Suprapubic skin (tissue), 4 donors: ENCODE results near the gene NRXN3. TPM values are rescaled to one million over a fixed set of nuclear protein-coding genes. Genes with fewer than 3 reads are reported as not detected.

Experiments
- DNase-seq, 2 donors: peaks; one replicate each; pipeline ENCODE4 v3.0.0-alpha.2; 2019; ENCODE audit warnings: low spot score in 2 of 2
- H3K27ac ChIP-seq: fragments of 200-600 bp; sonication (generic); one replicate; pipeline ENCODE4 v1.5.1; 2019
- H3K27me3 ChIP-seq: fragments of 200-600 bp; sonication (generic); one replicate; pipeline ENCODE4 v1.5.1; 2019
- H3K36me3 ChIP-seq: fragments of 200-600 bp; sonication (generic); one replicate; pipeline ENCODE4 v1.5.1; 2019
- H3K4me1 ChIP-seq: fragments of 200-600 bp; sonication (generic); one replicate; pipeline ENCODE4 v1.5.1; 2019
- H3K4me3 ChIP-seq: fragments of 200-600 bp; sonication (generic); one replicate; pipeline ENCODE4 v1.5.1; 2019; ENCODE audit warnings: mild to moderate bottlenecking
- H3K9me3 ChIP-seq: fragments of 200-600 bp; sonication (generic); one replicate; pipeline ENCODE4 v1.5.1; 2019
- EP300 ChIP-seq: sonication (generic); formaldehyde crosslinking; IDR thresholded peaks from one replicate; pipeline ENCODE4 v1.6.1; 2017; ENCODE audit warnings: antibody characterized with exemption
- POLR2A ChIP-seq, 2 donors: fragments of 450-650 bp; IDR thresholded peaks; one replicate each; pipeline ENCODE4 v1.6.1; 2017; ENCODE audit warnings: antibody characterized with exemption in 2 of 2, mild to moderate bottlenecking in 2 of 2, moderate library complexity in 2 of 2
- POLR2AphosphoS5 ChIP-seq, 3 donors: sonication (generic); formaldehyde crosslinking; IDR thresholded peaks; one replicate each; pipeline ENCODE4 v1.6.1; 2017; ENCODE audit warnings: antibody characterized with exemption in 3 of 3
- WGBS: methylation state at CpG from one replicate; pipeline ENCODE4 v1.1.5; 2018; 5-methylcytosine and 5-hydroxymethylcytosine counted together
- total RNA-seq, 4 donors: library from RNA; depleted of rRNA; stranded (reverse); fragments of >200 nt; gene quantifications; one replicate each; pipeline ENCODE4 v1.1.0, GENCODE V29; 2016
- TF ChIP-seq, protein P1 (sequence below), 2 donors: fragments of 200-600 bp in 1 of 2; fragments of 450-650 bp in 1 of 2; sonication (generic) in 1 of 2; IDR thresholded peaks; one replicate each; pipeline ENCODE4 v1.5.1; 2016 to 2019; ENCODE audit warnings: antibody characterized with exemption in 2 of 2, mild to moderate bottlenecking in 1 of 2, moderate library complexity in 1 of 2

NRXN3 gene
- total RNA-seq, 4 donors from 2014 or later, result 0.79 to 4.3 (median 3.3) TPM

DNA sequence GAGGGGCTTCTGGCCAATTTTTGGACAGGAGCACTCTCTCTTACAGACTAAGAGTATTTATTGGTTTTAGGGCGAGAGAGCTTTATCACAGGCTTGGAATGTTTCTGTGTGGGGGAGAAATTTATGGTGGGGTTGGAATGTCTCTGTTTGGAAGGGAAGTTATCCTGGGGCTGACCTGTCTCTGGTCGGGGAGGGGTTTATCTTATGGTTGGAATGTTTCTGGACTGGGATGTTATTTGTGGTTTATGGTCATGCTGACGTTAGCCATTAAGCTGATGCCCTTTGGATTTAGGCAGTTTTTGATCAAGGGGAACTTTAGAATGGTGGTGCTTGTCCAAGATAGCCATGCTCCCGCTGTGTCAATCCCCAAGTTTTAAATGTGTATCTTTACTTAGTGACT is 1426.4 kb downstream of the NRXN3 start:
- no peak for DNase-seq
- Histone ChIP-seq H3K36me3 (no peaks in the 10 kb centered on the region), H3K27ac (no peak overlapping the region), H3K9me3 (no peaks in the 10 kb centered on the region), H3K27me3 (no peaks in the 10 kb centered on the region), H3K4me1 (no peaks in the 10 kb centered on the region), H3K4me3 (no peak overlapping the region)
- TF ChIP-seq POLR2A (IDR thresholded peaks at IDR 0.05) (no peak), POLR2AphosphoS5 (IDR thresholded peaks at IDR 0.05) (no peak), EP300 (no peak)
- TF ChIP-seq, protein P1, sequence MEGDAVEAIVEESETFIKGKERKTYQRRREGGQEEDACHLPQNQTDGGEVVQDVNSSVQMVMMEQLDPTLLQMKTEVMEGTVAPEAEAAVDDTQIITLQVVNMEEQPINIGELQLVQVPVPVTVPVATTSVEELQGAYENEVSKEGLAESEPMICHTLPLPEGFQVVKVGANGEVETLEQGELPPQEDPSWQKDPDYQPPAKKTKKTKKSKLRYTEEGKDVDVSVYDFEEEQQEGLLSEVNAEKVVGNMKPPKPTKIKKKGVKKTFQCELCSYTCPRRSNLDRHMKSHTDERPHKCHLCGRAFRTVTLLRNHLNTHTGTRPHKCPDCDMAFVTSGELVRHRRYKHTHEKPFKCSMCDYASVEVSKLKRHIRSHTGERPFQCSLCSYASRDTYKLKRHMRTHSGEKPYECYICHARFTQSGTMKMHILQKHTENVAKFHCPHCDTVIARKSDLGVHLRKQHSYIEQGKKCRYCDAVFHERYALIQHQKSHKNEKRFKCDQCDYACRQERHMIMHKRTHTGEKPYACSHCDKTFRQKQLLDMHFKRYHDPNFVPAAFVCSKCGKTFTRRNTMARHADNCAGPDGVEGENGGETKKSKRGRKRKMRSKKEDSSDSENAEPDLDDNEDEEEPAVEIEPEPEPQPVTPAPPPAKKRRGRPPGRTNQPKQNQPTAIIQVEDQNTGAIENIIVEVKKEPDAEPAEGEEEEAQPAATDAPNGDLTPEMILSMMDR (IDR thresholded peaks at IDR 0.05), result no peak
- WGBS, result 84% methylated on average over 4 of the region's 4 CpGs

DNA sequence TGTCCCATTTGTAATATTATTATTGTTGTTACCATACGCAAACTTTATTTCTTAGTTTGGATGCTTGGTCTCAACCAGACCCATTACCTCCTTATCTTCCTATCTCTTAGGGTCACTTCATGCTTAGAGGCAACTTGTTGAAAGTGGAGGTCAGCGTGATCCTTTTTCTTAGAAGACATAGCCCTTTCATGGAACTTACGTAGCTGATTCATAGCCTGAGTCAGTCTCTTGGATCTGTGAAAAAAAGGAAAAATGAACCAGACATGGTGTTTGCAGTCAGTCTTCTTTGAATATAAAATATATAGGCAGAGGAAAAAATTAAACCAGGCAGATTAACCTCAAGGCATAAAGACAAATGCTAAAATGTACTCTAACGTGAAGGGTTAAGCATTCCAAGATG is 1427.4 kb downstream of the NRXN3 start:
- Histone ChIP-seq H3K27ac (no peak overlapping the region), H3K4me3 (no peak overlapping the region), H3K4me1 (no peaks in the 10 kb centered on the region), H3K27me3 (no peaks in the 10 kb centered on the region), H3K9me3 (no peaks in the 10 kb centered on the region), H3K36me3 (no peaks in the 10 kb centered on the region)
- TF ChIP-seq POLR2A (IDR thresholded peaks at IDR 0.05), result no peak
- TF ChIP-seq, protein P1 (IDR thresholded peaks at IDR 0.05), result no peak
- no peak for TF ChIP-seq EP300
- TF ChIP-seq POLR2AphosphoS5 (IDR thresholded peaks at IDR 0.05), result no peak
- WGBS, result 89% methylated on average over 4 of the region's 4 CpGs
- no peak for DNase-seq

DNA sequence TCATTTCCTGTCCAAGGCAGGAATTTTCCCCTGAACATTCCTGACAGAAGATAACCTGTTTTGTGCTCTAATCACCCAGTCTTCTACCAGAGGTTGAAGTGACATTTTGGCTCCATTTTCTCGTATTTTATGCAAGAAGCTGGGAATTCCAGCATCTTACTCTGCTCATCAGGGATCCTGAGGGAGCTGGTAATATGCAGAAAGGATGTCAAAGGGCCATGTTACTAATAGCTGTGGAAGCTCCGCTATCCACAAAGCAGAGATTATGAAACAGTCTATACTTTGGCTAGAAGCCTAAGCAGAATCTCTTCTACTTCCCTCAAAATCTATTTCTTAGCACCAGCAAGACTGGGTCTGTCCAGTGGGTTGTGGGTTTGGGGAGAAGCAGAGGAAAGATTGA is 1428.2 kb downstream of the NRXN3 start:
- Histone ChIP-seq H3K4me3 (no peak overlapping the region), H3K4me1 (peaks cover 3% of the 10 kb centered on the region), H3K27me3 (no peaks in the 10 kb centered on the region), H3K36me3 (no peaks in the 10 kb centered on the region), H3K9me3 (no peaks in the 10 kb centered on the region), H3K27ac (no peak overlapping the region)
- 73% methylated on average over 2 of the region's 2 CpGs for WGBS
- TF ChIP-seq POLR2AphosphoS5 (IDR thresholded peaks at IDR 0.05), result no peak
- TF ChIP-seq, protein P1 (IDR thresholded peaks at IDR 0.05), result no peak
- TF ChIP-seq EP300, result no peak
- TF ChIP-seq POLR2A (IDR thresholded peaks at IDR 0.05), result no peak
- no peak for DNase-seq

DNA sequence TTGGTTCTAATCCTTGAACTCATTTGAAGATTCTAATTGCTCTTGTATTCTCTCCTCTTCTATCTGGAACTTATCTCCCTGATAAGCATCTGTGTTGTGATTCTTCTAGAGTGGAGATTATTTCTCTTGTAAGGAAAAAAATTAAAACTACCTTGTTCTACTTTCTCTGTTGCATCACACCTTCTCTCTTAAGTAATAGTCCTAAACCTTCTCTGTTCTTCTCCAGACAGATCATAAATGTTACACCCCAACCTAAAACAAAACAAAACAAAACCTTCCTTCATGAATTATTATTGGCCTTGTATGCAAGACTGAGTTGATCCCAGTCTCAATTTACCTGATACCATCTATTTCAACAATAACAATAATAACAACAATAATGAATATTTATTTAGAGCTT is 1429.1 kb downstream of the NRXN3 start:
- no peaks in the 10 kb centered on the region for H3K9me3 ChIP-seq
- H3K27ac ChIP-seq, result no peak overlapping the region
- no peaks in the 10 kb centered on the region for H3K27me3 ChIP-seq
- DNase-seq, result no peak
- no peaks in the 10 kb centered on the region for H3K36me3 ChIP-seq
- no peak overlapping the region for H3K4me3 ChIP-seq
- no peak for TF ChIP-seq EP300
- TF ChIP-seq, protein P1 (IDR thresholded peaks at IDR 0.05), result no peak
- no peak for TF ChIP-seq POLR2A (IDR thresholded peaks at IDR 0.05)
- no peak for TF ChIP-seq POLR2AphosphoS5 (IDR thresholded peaks at IDR 0.05)
- peaks cover 3% of the 10 kb centered on the region for H3K4me1 ChIP-seq

DNA sequence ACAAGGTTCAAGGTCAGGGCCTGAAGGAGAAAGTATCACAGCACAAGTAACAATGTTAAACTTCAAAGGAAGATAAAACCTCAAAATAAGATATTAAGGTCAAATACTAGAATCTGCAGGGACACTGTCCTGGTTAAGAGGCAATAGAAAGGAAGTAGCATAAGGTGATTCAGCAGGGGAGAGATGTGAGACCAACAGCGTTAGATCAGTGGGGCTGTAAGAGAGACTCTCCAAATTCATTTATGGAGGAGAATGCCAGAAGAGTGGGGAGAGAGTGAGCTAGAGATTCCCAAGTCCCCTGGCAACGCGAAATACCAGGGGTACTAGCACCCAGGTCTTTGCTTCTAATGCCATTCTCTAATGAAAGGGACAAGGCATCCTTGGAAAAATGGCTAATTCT is 1430.2 kb downstream of the NRXN3 start:
- TF ChIP-seq POLR2A (IDR thresholded peaks at IDR 0.05), result no peak
- TF ChIP-seq, protein P1 (IDR thresholded peaks at IDR 0.05), result no peak
- no peak for TF ChIP-seq EP300
- TF ChIP-seq POLR2AphosphoS5 (IDR thresholded peaks at IDR 0.05), result no peak
- H3K4me1 ChIP-seq, result peaks cover 3% of the 10 kb centered on the region
- WGBS, result 98% methylated on average over 3 of the region's 3 CpGs

More for the DNA sequence above, 1430.2 kb downstream of the NRXN3 start:
- Histone ChIP-seq H3K9me3 (no peaks in the 10 kb centered on the region), H3K4me3 (no peak overlapping the region), H3K36me3 (no peaks in the 10 kb centered on the region), H3K27me3 (no peaks in the 10 kb centered on the region), H3K27ac (no peak overlapping the region)
- DNase-seq, result no peak
